Nephron progenitor cell (in vitro differentiated cells): Measurements from ENCODE around the gene SSTR4.

Experiments
- DNase-seq: peaks from one replicate; pipeline ENCODE4 v3.0.0; 2021
- H3K27ac Mint-ChIP-seq: 2 replicates; pipeline ENCODE4 v1.8.0; 2021; ENCODE audit warnings: mild to moderate bottlenecking, moderate library complexity, mixed read lengths
- H3K27me3 Mint-ChIP-seq: 2 replicates; pipeline ENCODE4 v1.8.0; 2021; ENCODE audit warnings: mild to moderate bottlenecking, low read depth, mixed read lengths; ENCODE audit not compliant: poor library complexity
- H3K36me3 Mint-ChIP-seq: 2 replicates; pipeline ENCODE4 v1.8.0; 2021; ENCODE audit warnings: low read depth, mixed read lengths
- H3K4me1 Mint-ChIP-seq: 2 replicates; pipeline ENCODE4 v1.8.0; 2021; ENCODE audit warnings: mixed read lengths
- H3K4me3 Mint-ChIP-seq: 2 replicates; pipeline ENCODE4 v1.8.0; 2021; ENCODE audit warnings: mild to moderate bottlenecking, moderate library complexity, mixed read lengths
- H3K9me3 Mint-ChIP-seq: 2 replicates; pipeline ENCODE4 v1.8.0; 2021; ENCODE audit warnings: mild to moderate bottlenecking, moderate library complexity, mixed read lengths
- CTCF ChIP-seq: fragments of 200-600 bp; sonication (generic); IDR thresholded peaks from 2 replicates; pipeline ENCODE4 v1.5.0; 2021; ENCODE audit warnings: antibody characterized with exemption

SSTR4 gene

GRCh38 chr20:22999756-23000155, 35.4 kb upstream of the SSTR4 start:
- TF ChIP-seq CTCF = no peak
- H3K27ac Mint-ChIP-seq = no peak overlapping the region

GRCh38 chr20:23000232-23000947, 34.7 kb upstream of the SSTR4 start:
- no peaks in the 10 kb centered on the region for H3K9me3 Mint-ChIP-seq
- no peak for DNase-seq
- H3K27me3 Mint-ChIP-seq = peaks cover 9% of the 10 kb centered on the region
- no peak for TF ChIP-seq CTCF
- no peak overlapping the region for H3K4me3 Mint-ChIP-seq
- peaks cover 5% of the 10 kb centered on the region for H3K4me1 Mint-ChIP-seq
- no peak overlapping the region for H3K27ac Mint-ChIP-seq
- no peaks in the 10 kb centered on the region for H3K36me3 Mint-ChIP-seq

More at GRCh38 chr20:22999756-23000155, 35.4 kb upstream of the SSTR4 start:
- Mint-ChIP-seq H3K27me3 (peaks cover 9% of the 10 kb centered on the region), H3K4me1 (peaks cover 5% of the 10 kb centered on the region), H3K4me3 (no peak overlapping the region), H3K36me3 (no peaks in the 10 kb centered on the region), H3K9me3 (peaks cover 3% of the 10 kb centered on the region)
- DNase-seq = no peak

GRCh38 chr20:23002276-23002675, 32.8 kb upstream of the SSTR4 start:
- Mint-ChIP-seq H3K27me3 (peaks cover 9% of the 10 kb centered on the region), H3K4me3 (no peak overlapping the region), H3K27ac (no peak overlapping the region), H3K36me3 (no peaks in the 10 kb centered on the region), H3K4me1 (peaks cover 5% of the 10 kb centered on the region), H3K9me3 (no peaks in the 10 kb centered on the region)
- TF ChIP-seq CTCF = no peak
- DNase-seq = no peak

DNA sequence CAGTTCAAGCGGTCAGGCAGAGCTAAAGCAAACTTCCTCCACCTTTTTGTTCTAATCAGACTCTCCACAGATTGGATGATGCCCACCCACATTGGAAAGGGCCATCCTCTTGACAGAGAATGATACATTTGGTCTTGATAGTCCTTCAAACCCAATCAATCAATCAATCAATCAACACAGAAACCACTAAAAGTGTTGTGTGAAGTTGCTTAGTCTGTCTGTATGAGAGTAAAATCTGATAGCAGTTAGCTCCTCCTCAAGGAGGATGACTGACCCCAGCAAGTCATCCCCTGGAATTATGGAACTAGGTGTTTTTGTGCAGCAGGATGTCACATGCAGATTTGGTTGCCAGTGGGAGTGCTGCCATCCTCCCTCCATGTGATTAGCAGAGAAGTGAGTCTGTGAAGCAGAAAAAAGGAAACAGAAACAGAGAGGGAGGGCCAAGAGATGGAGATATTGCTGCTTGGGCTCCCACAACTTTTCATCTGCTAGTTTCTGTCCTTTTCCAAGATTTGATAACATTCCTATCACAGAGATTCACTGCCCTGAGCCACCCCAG, 32.0 kb upstream of the SSTR4 start:
- no peak overlapping the region for H3K4me3 Mint-ChIP-seq
- DNase-seq = no peak
- no peak for TF ChIP-seq CTCF
- no peaks in the 10 kb centered on the region for H3K36me3 Mint-ChIP-seq
- H3K4me1 Mint-ChIP-seq = peaks cover 5% of the 10 kb centered on the region
- H3K9me3 Mint-ChIP-seq = no peaks in the 10 kb centered on the region
- H3K27ac Mint-ChIP-seq = no peak overlapping the region
- H3K27me3 Mint-ChIP-seq = peaks cover 9% of the 10 kb centered on the region

- no peak overlapping the region for H3K4me3 Mint-ChIP-seq
- H3K27ac Mint-ChIP-seq = no peak overlapping the region
- DNase-seq = no peak
- peaks cover 9% of the 10 kb centered on the region for H3K27me3 Mint-ChIP-seq
- H3K36me3 Mint-ChIP-seq = no peaks in the 10 kb centered on the region
- peaks cover 5% of the 10 kb centered on the region for H3K4me1 Mint-ChIP-seq
- TF ChIP-seq CTCF = no peak
- no peaks in the 10 kb centered on the region for H3K9me3 Mint-ChIP-seq
Measured at GRCh38 chr20:23003881-23004460, 31.1 kb upstream of the SSTR4 start.

DNA sequence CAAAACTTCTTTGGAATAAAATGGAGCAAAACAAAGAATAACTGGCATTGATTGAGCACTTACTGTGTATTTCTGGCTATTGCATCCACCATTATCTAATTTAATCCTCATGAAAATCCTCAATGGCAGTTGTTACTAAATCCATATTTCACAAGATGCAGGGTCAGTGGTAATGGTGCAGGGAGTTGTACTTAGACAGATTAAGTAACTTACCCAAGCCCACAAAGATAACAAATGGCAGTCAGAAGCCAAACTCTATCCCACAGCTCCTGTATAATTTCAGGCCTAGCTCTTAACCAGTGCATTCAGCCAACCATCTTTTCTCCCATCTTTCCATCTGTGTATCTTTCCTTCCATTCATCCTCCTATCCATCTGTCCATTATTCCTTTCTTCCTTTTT, 29.3 kb upstream of the SSTR4 start:
- DNase-seq = no peak

More for the DNA sequence above, 29.3 kb upstream of the SSTR4 start:
- H3K36me3 Mint-ChIP-seq = no peaks in the 10 kb centered on the region
- no peaks in the 10 kb centered on the region for H3K9me3 Mint-ChIP-seq
- TF ChIP-seq CTCF = no peak
- H3K27ac Mint-ChIP-seq = no peak overlapping the region
- peaks cover 9% of the 10 kb centered on the region for H3K27me3 Mint-ChIP-seq
- no peak overlapping the region for H3K4me3 Mint-ChIP-seq
- peaks cover 5% of the 10 kb centered on the region for H3K4me1 Mint-ChIP-seq
